ENCODE measurements around the gene NUCKS1.
A peak's percentile ranks its signal among the peaks of the same experiment; 100 is the strongest.

Gene NUCKS1

GRCh38 chr1:205770618-205771017, 20.6 kb upstream of the NUCKS1 start:
- no peak for DNase-seq (ENCODE audit: low read depth, low spot score)

- DNase-seq (ENCODE audit: low read depth, low spot score): no peak
Measured at GRCh38 chr1:205769641-205770365, 19.8 kb upstream of the NUCKS1 start.

DNA sequence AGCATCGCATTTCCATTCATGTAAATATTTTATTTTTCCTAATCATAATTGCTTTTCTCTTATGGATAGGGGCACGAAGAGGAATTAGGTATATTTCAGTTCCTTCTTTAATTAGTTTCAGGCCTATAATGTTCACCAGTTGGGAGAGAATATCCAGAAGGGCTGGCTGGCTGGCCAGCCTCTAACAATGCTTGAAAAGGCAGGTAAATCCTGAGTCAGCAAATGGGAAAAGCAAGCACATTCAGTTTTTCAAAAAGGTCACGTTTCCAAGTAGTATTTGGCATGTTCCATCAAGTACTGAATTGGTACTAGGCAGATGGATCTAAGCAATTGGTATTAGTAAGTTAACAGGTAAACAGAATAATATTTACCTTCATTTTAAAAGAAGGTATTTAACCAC, 17.3 kb upstream of the NUCKS1 start:
- no peak for DNase-seq (ENCODE audit: low read depth, low spot score)

DNA sequence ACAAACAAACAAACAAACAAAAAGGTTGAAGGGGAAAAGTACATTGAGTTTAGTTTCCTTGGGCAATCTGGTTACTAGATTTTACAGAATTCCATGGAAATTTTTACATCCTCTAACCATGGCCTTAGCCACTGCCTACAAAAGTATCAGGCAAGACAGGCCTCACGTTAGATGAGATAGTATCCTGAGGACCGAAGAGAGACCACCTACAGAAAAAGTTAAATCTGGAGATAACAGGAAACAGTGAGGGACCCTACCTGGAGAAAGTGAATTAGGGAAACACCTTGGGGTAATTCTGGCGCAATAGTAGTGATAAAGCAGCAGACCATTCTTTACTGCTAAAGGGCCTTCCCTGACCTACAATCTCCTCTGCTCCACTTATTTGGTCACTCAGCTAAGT, 16.6 kb upstream of the NUCKS1 start:
- DNase-seq (ENCODE audit: low read depth, low spot score): no peak

- no peak for DNase-seq (ENCODE audit: low read depth, low spot score)
Measured at GRCh38 chr1:205766038-205766437, 16.1 kb upstream of the NUCKS1 start.

DNA sequence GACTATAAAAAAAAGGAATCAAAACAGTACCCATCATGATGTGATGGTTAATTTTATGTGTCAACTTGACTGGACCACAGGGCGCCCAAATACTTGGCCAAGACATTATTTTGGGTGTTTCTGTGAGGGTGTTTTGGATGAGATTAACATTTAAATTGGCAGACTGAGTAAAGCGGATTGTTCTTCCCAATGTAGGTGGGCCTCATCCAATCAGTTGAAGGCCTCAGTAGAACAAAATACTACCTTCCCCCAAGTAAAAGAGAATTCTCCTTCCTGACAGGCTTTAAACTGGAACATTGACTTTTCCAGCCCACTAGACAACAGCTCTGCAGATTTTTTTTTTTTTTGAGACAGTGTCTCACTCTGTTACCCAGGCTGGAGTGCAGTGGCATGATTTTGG, 14.6 kb upstream of the NUCKS1 start:
- DNase-seq (ENCODE audit: low read depth, low spot score): no peak

- no peak for DNase-seq (ENCODE audit: low read depth, low spot score)
Measured at GRCh38 chr1:205763980-205764379, 14.0 kb upstream of the NUCKS1 start.

GRCh38 chr1:205760606-205761005, 10.6 kb upstream of the NUCKS1 start:
- DNase-seq (ENCODE audit: low read depth, low spot score): no peak

DNA sequence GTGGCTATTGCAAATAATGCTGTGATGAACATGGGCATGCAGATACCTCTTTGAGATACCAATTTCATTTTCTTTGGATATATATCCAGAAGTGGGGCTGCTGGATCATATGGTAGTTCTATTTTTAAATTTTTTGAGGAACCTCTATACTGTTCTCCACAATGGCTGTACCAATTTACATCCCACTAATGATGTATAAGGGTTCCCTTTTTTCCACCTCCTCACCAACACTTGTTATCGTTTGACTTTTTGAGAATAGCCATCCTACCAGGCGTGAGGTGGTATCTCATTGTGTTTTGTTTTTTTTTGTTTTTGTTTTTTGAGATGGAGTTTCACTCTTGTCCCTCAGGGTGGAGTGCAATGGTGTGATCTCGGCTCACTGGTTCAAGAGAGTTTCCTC, 6.6 kb upstream of the NUCKS1 start:
- DNase-seq (ENCODE audit: low read depth, low spot score): no peak

- DNase-seq (ENCODE audit: low read depth, low spot score): no peak
Measured at GRCh38 chr1:205754857-205755256, 4.9 kb upstream of the NUCKS1 start.

DNA sequence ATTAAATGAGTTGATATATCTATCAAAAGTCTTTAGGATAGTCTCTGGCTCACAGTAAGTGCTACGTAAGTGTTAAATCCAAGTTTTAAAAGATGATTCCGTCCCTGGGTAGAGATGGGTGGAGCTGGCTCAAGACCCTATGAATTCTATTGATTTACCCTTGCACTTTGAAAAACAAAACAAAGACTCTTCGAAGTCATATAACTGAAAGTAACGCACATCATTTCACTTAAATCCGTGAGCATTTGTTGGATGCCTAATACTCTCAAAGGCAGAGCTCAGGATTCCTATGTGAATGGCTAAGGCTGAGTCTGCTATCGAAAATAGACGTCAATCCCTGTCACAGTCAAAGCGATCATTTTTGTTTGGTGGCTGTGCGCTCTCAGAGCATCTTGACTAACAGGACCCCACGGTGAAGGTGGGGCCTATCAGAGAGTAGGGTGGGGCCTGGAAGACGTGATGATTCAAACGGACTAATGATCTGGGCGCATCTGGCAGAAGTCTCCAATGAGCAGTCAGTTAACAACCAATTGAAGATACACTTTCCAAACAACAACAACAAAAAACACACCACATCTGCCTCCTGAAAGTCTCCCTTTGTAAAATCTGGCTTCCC, 1.2 kb upstream of the NUCKS1 start:
- no peak for DNase-seq (ENCODE audit: low read depth, low spot score)

DNA sequence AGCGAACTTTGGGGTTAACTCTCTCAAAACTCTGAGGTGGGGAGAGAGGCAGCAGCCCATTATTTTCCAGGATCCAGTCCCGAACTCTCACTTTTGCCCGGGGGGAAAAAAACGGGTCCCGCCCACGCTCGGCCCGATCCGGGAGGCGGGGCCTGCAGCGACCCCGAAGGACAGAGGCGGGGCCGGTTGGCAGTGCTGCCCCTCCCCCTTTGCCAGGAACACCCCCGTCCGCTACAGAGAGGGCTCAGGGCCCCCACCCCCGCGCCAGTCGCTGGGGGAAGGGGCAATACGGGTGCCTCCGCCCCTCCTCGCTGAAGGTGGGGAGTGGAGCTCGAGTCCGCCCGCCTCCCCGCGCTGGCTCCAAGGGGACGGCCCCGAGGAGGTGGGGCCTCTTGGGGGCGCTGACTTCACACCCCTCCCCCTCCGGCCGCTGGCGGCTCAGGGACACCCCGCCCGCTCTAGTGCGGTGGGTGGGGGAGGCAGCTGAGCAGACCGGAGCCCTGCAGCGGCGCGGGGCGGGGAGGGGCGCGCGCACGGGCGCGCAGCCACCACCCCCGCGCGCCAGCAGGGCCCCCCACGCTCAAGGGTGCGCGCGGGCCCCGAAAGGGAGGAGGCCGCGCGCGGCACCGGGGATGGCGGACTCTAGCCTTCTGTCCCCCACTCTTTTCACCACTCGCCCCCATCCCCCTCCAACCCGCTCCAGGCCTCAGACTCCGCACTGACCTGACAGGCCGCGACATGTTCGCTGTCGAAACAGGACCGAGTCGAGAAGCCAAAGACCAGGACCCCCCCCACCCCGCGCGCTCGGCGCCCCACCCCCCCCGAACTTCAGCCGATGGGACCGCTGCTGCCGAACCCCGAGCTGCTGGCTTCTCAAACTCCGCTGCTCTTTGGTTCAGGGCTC, 496 bp downstream of the NUCKS1 start:
- DNase-seq (ENCODE audit: low read depth, low spot score): peak; percentile 90

GRCh38 chr1:205748403-205749233, 1.4 kb downstream of the NUCKS1 start:
- DNase-seq (ENCODE audit: low read depth, low spot score): peak; percentile 11

DNA sequence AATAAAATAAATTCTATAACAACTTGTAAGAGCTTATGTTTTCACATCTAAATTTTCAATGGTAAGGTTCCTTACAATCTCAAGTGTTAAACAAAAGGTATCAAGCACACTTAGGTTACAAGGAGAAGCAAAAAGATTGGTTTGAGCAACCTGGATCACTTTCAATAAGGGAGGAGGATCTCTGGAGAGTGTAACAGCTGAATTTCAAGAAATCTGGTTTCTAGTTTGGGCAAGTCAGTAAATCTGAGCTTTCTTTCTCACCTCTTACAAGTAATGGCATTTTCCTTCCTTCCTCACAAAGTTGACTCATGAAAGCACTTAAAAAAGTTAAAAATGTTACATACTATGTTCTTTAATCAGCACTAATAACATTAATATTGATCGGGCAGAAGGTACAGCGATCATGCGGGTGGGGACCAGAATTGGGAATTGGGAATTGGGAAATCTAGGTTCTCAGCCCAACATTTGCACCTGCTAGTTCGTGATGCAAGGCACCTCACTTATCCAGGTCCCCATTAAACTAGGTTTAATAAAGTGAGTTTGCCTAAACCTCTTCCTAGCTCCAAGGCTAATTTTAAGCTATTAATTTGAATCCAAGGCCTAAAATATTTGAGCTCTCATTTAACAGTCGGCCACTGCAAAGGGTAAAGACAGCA, 3.1 kb downstream of the NUCKS1 start:
- no peak for DNase-seq (ENCODE audit: low read depth, low spot score)

- DNase-seq (ENCODE audit: low read depth, low spot score): no peak
Measured at GRCh38 chr1:205744403-205744802, 5.6 kb downstream of the NUCKS1 start.

DNA sequence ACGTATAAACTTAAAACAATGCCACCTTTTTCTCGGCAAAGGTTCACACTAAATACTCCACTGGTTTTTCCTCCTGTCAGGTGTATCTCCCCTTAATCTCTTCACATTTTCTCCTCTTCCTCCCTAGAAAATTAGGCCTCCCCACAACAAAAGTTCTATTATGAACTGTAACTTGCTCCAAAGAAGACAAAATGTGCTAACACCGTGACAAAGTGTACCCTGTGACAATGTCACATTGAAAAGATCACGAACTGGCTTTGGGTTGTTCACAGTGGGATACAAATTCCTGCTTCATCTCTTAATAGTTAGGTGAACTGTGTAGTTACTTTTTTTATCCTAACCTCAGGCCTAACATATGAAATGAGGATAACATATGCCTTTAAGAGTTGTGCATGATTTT, 6.0 kb downstream of the NUCKS1 start:
- no peak for DNase-seq (ENCODE audit: low read depth, low spot score)

- no peak for DNase-seq (ENCODE audit: low read depth, low spot score)
Measured at GRCh38 chr1:205741681-205742080, 8.3 kb downstream of the NUCKS1 start.

- no peak for DNase-seq (ENCODE audit: low read depth, low spot score)
Measured at GRCh38 chr1:205739348-205740160, 10.4 kb downstream of the NUCKS1 start.

DNA sequence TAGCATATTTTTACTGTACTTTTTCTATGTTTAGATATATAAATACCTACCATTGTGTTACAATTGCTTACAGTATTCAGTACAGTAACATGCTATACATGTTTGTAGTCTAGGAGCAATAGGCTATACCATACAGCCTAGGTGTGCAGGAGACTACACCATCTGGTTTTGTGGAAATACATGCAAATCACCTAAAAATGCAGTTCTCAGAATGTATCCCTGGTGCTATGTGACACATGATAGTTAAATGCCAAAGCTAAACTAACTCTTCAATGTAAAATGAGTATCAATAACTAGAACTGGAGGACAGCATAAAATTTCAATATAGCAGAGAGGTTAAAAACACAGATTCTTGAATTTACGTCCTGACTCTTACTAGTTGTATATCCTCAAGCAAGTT, 14.8 kb downstream of the NUCKS1 start:
- DNase-seq (ENCODE audit: low read depth, low spot score): no peak

DNA sequence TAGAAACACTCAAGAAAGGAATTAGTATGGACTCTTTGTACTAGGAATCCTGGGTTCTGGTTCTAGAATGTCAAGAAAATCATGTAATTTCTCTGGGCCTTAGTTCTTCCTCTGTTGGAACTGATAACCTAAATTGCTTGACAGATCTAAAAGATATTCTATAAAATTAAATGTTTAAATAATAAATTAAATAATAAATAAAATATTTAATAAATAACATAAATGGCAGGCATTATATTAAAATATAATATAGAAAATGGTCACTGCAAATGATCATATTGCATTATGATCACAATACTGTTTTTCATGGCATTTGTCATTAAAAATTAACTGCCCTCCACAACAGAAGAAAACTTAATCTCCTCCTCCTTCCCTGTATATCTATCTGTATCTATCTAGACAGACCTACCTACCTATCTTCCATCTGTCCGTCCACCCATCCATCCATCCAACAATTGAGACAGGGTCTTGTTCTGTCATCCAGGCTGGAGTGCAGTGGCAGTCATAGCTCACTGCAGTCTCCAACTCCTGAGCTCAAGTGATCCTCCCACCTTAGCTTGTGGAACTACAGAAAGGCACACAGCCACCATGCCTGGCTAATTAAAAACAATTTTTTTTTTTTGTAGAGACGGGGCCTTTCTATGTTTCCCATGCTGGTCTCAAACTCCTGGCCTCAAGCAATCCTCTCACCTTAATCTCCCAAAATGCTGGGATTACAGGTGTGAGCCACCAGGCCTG, 16.4 kb downstream of the NUCKS1 start:
- no peak for DNase-seq (ENCODE audit: low read depth, low spot score)

All from activated CD4-positive, CD25-positive, alpha-beta regulatory T cell treated with anti-CD3 and anti-CD28 coated beads, Interleukin-2, amount 50 U/mL, for 16 hours (primary cell).